Effector memory CD4-positive, alpha-beta T cell (primary cell): ENCODE data around the gene TP53I13.

Experiments
- DNase-seq, 3 donors: peaks; one replicate each; pipeline ENCODE4 v3.0.0-alpha.2; 2020
- H3K27ac ChIP-seq: 2 replicates; pipeline ENCODE4 v1.7.0; 2013; ENCODE audit warnings: mild to moderate bottlenecking, low read length, moderate library complexity; ENCODE audit not compliant: insufficient read depth, poor library complexity, severe bottlenecking
- H3K27me3 ChIP-seq: replicated peaks from 2 replicates; pipeline ENCODE4 v1.7.0; 2013; ENCODE audit warnings: mild to moderate bottlenecking, low read length; ENCODE audit not compliant: insufficient read depth, control insufficient read depth, poor library complexity, severe bottlenecking
- H3K36me3 ChIP-seq: 2 replicates; pipeline ENCODE4 v1.7.0; 2013; ENCODE audit warnings: mild to moderate bottlenecking, low read length, moderate library complexity; ENCODE audit not compliant: control insufficient read depth, insufficient read depth
- H3K4me1 ChIP-seq: 2 replicates; pipeline ENCODE4 v1.7.0; 2013; ENCODE audit warnings: low read length, mild to moderate bottlenecking; ENCODE audit not compliant: control insufficient read depth, insufficient read depth, poor library complexity, severe bottlenecking
- H3K4me3 ChIP-seq: 2 replicates; pipeline ENCODE4 v1.7.0; 2013; ENCODE audit warnings: low read length, low read depth, mild to moderate bottlenecking; ENCODE audit not compliant: insufficient read depth, poor library complexity, severe bottlenecking
- H3K9me3 ChIP-seq: 2 replicates; pipeline ENCODE4 v1.7.0; 2013; ENCODE audit warnings: mild to moderate bottlenecking, low read length, moderate library complexity; ENCODE audit not compliant: control insufficient read depth

The TP53I13 gene

DNA sequence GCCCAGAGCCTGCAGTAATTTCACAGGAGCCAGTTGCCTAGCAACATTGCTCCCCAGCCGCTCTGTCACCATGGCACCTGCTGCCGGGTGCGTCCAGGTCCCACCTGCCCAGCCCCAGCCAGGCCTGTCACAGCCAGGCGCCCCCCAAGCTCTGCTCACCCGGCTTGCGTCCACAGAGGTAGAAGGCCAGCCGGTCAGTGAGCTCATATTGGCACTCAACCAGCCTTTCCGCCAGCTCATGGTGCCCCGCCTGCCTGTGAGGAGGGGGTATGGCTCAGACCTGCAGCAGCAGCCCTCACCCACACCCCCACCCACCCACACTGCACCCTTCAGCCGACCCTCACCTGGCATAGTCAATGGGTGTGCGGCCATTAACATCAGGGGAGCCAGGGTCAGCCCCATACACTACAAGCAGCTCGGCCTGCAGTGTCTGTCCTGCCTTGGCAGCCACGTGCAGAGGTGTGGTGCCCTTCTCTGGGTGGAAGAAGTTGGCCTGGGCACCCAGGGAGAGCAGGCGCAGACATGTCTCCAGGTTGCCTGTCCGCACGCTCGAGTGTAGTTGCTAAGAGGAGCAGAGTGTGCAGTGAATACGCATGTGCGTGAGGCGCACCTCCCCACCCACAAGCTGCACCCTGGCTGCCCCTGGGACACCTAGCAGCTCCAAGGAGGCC, 13.2 kb downstream of the TP53I13 start:
- peaks cover 34% of the 10 kb centered on the region for H3K36me3 ChIP-seq
- peaks cover 27% of the 10 kb centered on the region for H3K4me1 ChIP-seq
- no peaks in the 10 kb centered on the region for H3K27me3 ChIP-seq
- H3K4me3 ChIP-seq = no peak overlapping the region
- DNase-seq = no peak
- no peak overlapping the region for H3K27ac ChIP-seq
- no peaks in the 10 kb centered on the region for H3K9me3 ChIP-seq

DNA sequence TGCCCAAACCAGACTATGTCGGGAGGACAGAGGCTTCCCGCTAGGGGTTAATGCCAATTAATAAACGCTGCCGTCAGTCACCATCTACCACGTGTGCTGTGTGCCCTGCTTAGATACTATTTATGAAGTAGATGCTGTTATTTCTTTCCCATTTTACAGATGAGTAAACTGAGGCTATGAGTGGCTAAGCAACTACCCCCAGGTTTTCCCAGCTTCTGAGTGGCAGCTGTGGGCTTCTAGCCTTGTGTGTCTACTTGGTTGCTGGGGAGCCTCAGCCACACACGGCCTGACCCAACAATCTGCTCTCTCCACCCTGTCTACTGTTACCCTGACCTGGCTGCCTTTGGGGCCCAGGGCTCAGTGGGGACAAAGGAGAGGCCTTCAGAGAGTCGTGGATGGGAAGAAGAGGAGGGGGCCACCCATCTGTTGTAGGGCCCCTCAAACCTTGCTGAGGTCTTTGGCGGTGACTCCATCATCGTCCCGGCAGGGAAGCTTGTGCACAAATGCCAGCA, 13.8 kb downstream of the TP53I13 start:
- DNase-seq = no peak
- Histone ChIP-seq H3K27ac (no peak overlapping the region), H3K4me3 (no peak overlapping the region), H3K27me3 (no peaks in the 10 kb centered on the region), H3K4me1 (peaks cover 27% of the 10 kb centered on the region), H3K9me3 (no peaks in the 10 kb centered on the region), H3K36me3 (peaks cover 28% of the 10 kb centered on the region)

- Histone ChIP-seq H3K27ac (no peak overlapping the region), H3K9me3 (no peaks in the 10 kb centered on the region), H3K4me3 (no peak overlapping the region), H3K36me3 (peaks cover 23% of the 10 kb centered on the region), H3K4me1 (peaks cover 31% of the 10 kb centered on the region), H3K27me3 (no peaks in the 10 kb centered on the region)
- no peak for DNase-seq
Measured at GRCh38 chr17:29582772-29583171, 14.3 kb downstream of the TP53I13 start.

- Histone ChIP-seq H3K9me3 (no peaks in the 10 kb centered on the region), H3K27me3 (no peaks in the 10 kb centered on the region), H3K4me1 (peaks cover 39% of the 10 kb centered on the region), H3K4me3 (no peak overlapping the region), H3K36me3 (peaks cover 16% of the 10 kb centered on the region), H3K27ac (no peak overlapping the region)
- DNase-seq = no peak
Measured at GRCh38 chr17:29583324-29584248, 15.1 kb downstream of the TP53I13 start.

DNA sequence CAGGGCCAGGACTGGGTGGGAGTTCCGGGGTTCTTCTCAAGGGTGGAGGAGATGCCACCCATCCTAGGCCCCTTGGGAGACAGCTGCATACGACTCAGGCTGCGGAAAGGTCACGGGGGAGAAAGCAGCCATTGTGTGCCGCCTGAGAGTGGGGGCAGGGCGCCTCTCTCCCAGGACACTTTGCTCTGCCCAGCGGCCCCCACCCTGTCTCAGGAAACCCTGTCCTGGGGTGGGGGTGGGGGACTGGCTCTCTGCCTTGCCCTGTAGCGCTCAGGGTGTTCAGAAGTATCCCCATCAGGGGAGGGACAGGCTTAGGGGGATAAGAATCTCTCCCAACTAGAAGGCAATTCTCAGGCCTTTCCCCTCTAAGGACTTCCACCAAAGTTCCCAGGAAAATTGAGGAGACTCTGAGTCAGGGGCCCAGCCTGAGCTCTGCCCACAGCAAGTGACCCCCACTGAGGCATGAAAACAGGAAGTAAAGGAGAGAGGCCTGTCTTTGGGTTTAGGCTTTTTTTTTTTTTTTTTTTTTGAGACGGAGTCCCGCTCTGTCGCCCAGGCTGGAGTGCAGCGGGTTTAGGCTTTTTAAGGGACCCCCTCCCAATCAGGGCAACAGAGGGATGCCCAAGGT, 16.1 kb downstream of the TP53I13 start:
- DNase-seq = no peak
- Histone ChIP-seq H3K9me3 (no peaks in the 10 kb centered on the region), H3K4me1 (peaks cover 41% of the 10 kb centered on the region), H3K4me3 (no peak overlapping the region), H3K27ac (peak overlapping the region; percentile 45), H3K36me3 (peaks cover 13% of the 10 kb centered on the region), H3K27me3 (no peaks in the 10 kb centered on the region)

DNA sequence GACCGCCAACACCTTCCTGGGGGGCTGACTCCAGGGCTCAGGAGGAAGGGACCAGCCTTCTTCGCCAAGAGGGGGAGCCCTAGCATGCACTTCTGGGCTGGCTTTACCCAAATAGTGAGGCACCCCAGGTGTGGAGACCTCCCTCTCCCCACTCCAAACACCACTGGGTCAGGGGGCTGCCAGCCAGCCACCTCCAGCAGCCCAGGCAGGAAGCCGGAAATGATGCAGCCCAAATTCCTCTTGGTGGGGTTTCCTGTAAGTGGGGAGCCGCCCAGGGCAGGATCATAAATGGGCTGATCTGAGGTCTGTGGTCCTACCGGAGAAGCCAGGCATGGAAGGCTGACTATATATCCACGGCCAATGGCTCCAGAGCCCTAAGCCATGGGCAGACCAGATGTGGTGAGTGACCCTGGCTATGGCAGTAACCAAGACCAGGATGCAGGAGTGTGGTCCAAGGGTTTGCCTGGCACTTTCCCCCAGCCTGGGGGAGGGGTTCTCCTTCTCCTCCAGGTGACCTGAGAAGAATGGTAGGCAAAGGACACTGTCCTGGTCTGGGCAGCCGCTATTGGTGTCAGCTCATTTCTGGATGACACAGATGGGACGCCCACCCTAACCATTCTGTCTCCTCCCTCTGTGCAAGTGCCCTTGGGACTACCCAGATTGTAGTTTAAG, 16.7 kb downstream of the TP53I13 start:
- Histone ChIP-seq H3K4me1 (peaks cover 45% of the 10 kb centered on the region), H3K4me3 (no peak overlapping the region), H3K27me3 (no peaks in the 10 kb centered on the region), H3K27ac (peak overlapping the region; percentile 45), H3K9me3 (no peaks in the 10 kb centered on the region), H3K36me3 (peaks cover 13% of the 10 kb centered on the region)
- peak in 2 of 3 donors; percentile 15 to 26 for DNase-seq

DNA sequence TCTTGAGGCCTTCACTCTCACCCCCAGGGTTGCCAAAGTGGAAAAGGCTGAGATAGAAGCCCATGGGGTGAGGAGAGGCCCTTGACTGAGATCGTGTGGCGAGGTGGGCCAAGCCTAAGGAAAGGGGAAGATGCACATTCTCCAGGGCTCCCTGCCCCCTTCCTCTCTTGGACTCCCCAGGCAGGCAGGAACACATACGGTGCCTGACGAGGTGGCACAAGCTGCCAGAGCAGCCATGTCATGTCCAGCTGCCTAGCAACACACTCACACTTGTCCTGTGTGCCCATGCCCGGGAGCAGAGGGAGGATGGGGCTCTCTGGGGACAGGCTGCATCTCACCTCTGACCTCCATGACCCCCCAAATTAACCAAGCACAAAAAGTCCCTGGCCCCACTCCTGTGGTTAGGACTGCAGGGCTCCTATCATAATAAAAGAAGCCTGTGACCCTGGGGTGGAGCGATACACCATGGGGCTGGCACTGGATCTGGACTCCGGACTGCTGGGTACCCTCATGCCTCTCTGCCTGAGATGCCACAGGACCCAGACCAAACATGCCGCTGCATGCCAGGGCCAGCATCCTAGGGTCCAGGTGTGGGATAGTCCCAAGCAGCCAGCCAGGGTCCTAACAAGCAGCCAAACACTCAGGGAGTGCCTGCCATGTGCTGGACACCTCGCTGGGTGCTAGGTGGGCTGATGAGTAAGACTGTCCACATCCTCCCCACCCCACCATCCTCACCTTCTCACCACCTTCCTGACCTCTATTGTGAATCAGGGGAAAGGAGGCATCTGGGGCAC, 18.4 kb downstream of the TP53I13 start:
- no peak for DNase-seq
- Histone ChIP-seq H3K27me3 (no peaks in the 10 kb centered on the region), H3K9me3 (no peaks in the 10 kb centered on the region), H3K4me1 (peaks cover 57% of the 10 kb centered on the region), H3K4me3 (no peak overlapping the region), H3K27ac (no peak overlapping the region), H3K36me3 (peaks cover 13% of the 10 kb centered on the region)

- DNase-seq = no peak
- peaks cover 64% of the 10 kb centered on the region for H3K4me1 ChIP-seq
- H3K4me3 ChIP-seq = no peak overlapping the region
- no peaks in the 10 kb centered on the region for H3K9me3 ChIP-seq
- H3K27me3 ChIP-seq = no peaks in the 10 kb centered on the region
- H3K36me3 ChIP-seq = peaks cover 6% of the 10 kb centered on the region
- no peak overlapping the region for H3K27ac ChIP-seq
Measured at GRCh38 chr17:29587591-29587990, 19.1 kb downstream of the TP53I13 start.

- H3K4me3 ChIP-seq = peak overlapping the region; percentile 78
- no peaks in the 10 kb centered on the region for H3K27me3 ChIP-seq
- no peaks in the 10 kb centered on the region for H3K9me3 ChIP-seq
- H3K4me1 ChIP-seq = peaks cover 66% of the 10 kb centered on the region
- peaks cover 1% of the 10 kb centered on the region for H3K36me3 ChIP-seq
- no peak for DNase-seq
- H3K27ac ChIP-seq = peak overlapping the region; percentile 63
Measured at GRCh38 chr17:29588017-29588561, 19.6 kb downstream of the TP53I13 start.
